ENCODE results near the gene ZBTB7C. TPM values are rescaled to one million over a fixed set of nuclear protein-coding genes. Genes with fewer than 3 reads are reported as not detected.

Gene ZBTB7C
- total RNA-seq, 1 donor from 2014 or later, result 0.15 TPM

DNA sequence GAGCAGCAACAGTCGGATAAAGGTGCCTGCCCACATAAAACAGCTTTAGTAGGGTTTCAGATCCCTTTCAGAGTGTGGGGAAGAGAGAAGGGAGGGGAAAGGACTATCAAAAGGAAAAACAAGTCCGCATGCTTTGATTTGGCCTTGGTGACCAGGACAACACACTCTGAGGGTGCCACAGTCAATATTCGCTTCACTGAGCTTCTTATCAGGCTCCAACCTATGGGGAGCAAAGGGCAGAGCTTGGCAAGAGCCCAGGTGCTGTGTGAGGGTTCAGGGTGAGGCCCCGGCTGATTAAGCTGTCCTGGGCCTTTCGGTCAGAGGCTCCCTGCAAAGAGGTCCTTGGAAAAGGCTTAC, 241.3 kb downstream of the ZBTB7C start:
- no peak overlapping the region for H3K27ac ChIP-seq
- Mint-ChIP-seq H3K27ac (peak overlapping the region; percentile 89), H3K4me3 (no peak overlapping the region), H3K27me3 (ENCODE audit: insufficient read depth, low read depth) (peaks cover 9% of the 10 kb centered on the region), H3K4me1 (peaks cover 57% of the 10 kb centered on the region), H3K9me3 (no peaks in the 10 kb centered on the region), H3K36me3 (no peaks in the 10 kb centered on the region)
- no peak overlapping the region for H2AFZ ChIP-seq (replicated peaks)
- peak; percentile 21 for DNase-seq (ENCODE audit: low spot score)
- no peaks in the 10 kb centered on the region for H4K20me1 ChIP-seq (ENCODE audit: low read depth)
- peaks cover under 1% of the 10 kb centered on the region for H3K27me3 ChIP-seq
- peak overlapping the region; percentile 57 for H3K4me2 ChIP-seq
- no peaks in the 10 kb centered on the region for H3K9me3 ChIP-seq (ENCODE audit: low read depth)
- TF ChIP-seq EZH2phosphoT487 (IDR thresholded peaks at IDR 0.05), result no peak
- no peak for TF ChIP-seq EZH2 (IDR thresholded peaks at IDR 0.05)
- no peak for TF ChIP-seq CTCF (IDR thresholded peaks at IDR 0.05)
- H3K4me1 ChIP-seq, result peaks cover 28% of the 10 kb centered on the region
- H3K9ac ChIP-seq, result no peak overlapping the region
- H3F3A ChIP-seq (ENCODE audit: low read depth), result peaks cover 7% of the 10 kb centered on the region
- H3K4me3 ChIP-seq, result no peak overlapping the region
- no peaks in the 10 kb centered on the region for H3K36me3 ChIP-seq
- H3K79me2 ChIP-seq (ENCODE audit: low read depth), result no peaks in the 10 kb centered on the region

- no peak for TF ChIP-seq CTCF (IDR thresholded peaks at IDR 0.05)
- no peak for TF ChIP-seq EZH2phosphoT487 (IDR thresholded peaks at IDR 0.05)
- no peak for TF ChIP-seq EZH2 (IDR thresholded peaks at IDR 0.05)
- H3K27ac ChIP-seq, result no peak overlapping the region
- no peak overlapping the region for H2AFZ ChIP-seq (replicated peaks)
- H3K9me3 Mint-ChIP-seq, result no peaks in the 10 kb centered on the region
- H3K4me2 ChIP-seq, result no peak overlapping the region
- H3K36me3 Mint-ChIP-seq, result no peaks in the 10 kb centered on the region
- H3K4me3 Mint-ChIP-seq, result no peak overlapping the region
- no peaks in the 10 kb centered on the region for H4K20me1 ChIP-seq (ENCODE audit: low read depth)
- H3K27me3 Mint-ChIP-seq (ENCODE audit: insufficient read depth, low read depth), result peaks cover 17% of the 10 kb centered on the region
- no peak overlapping the region for H3K4me3 ChIP-seq
- no peaks in the 10 kb centered on the region for H3K9me3 ChIP-seq (ENCODE audit: low read depth)
- no peak overlapping the region for H3K27ac Mint-ChIP-seq
- no peak overlapping the region for H3K9ac ChIP-seq
- no peak for DNase-seq (ENCODE audit: low spot score)
- peaks cover 65% of the 10 kb centered on the region for H3K4me1 Mint-ChIP-seq
- H3F3A ChIP-seq (ENCODE audit: low read depth), result peaks cover 16% of the 10 kb centered on the region
- peaks cover 36% of the 10 kb centered on the region for H3K4me1 ChIP-seq
- H3K27me3 ChIP-seq, result peaks cover 5% of the 10 kb centered on the region
- H3K36me3 ChIP-seq, result no peaks in the 10 kb centered on the region
- H3K79me2 ChIP-seq (ENCODE audit: low read depth), result no peaks in the 10 kb centered on the region
These were observed 242.8 kb downstream of the ZBTB7C start for GRCh38 chr18:48166336-48166875.

DNA sequence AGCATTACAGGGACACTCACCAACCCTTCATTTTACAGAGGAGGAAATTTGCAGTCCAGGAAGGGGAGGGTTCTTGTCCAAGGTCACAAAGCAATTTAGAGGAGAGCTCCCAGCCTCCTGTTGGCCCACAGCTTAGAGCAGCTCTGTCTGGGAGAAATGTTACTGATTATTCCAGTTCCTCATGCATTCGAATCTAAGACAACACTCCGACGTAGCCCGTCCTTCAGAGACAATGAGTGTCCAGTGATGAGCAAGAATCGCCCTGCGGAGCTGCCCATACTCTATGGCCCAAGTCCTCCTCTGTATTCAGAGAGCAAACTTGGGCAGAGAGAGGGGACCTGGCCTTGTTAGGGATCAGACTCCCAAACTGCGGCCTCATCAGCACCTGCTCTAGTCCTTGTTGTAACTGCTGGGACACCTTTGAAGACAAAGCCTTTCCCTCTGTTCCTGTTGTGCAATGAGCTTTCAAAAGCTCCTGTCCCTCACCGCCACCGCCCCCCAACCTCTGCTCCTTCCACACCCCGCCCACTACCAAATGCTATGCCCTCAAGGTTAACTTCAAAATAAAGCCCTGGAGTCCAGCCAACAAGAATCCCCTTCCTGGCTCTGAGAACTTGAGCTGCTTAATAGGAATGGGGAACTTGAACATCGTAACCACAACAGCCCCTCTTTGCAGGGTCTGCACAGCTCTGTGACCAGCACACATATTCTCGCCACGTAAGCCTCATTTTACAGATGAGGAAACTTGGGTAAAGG, 243.9 kb downstream of the ZBTB7C start:
- Histone ChIP-seq H3K4me1 (peaks cover 41% of the 10 kb centered on the region), H3K4me3 (no peak overlapping the region), H3K36me3 (no peaks in the 10 kb centered on the region), H3F3A (ENCODE audit: low read depth) (peaks cover 16% of the 10 kb centered on the region), H3K27ac (no peak overlapping the region), H2AFZ (replicated peaks) (no peak overlapping the region), H3K27me3 (peaks cover 12% of the 10 kb centered on the region), H3K79me2 (ENCODE audit: low read depth) (no peaks in the 10 kb centered on the region), H3K9me3 (ENCODE audit: low read depth) (no peaks in the 10 kb centered on the region), H3K9ac (no peak overlapping the region), H4K20me1 (ENCODE audit: low read depth) (no peaks in the 10 kb centered on the region), H3K4me2 (no peak overlapping the region)
- H3K36me3 Mint-ChIP-seq, result no peaks in the 10 kb centered on the region
- H3K27ac Mint-ChIP-seq, result peak overlapping the region; percentile 22
- no peak overlapping the region for H3K4me3 Mint-ChIP-seq
- no peak for DNase-seq (ENCODE audit: low spot score)
- peaks cover 18% of the 10 kb centered on the region for H3K27me3 Mint-ChIP-seq (ENCODE audit: insufficient read depth, low read depth)
- H3K9me3 Mint-ChIP-seq, result no peaks in the 10 kb centered on the region
- TF ChIP-seq CTCF (IDR thresholded peaks at IDR 0.05) (no peak), EZH2phosphoT487 (IDR thresholded peaks at IDR 0.05) (no peak), EZH2 (IDR thresholded peaks at IDR 0.05) (no peak)
- H3K4me1 Mint-ChIP-seq, result peaks cover 69% of the 10 kb centered on the region
